IMR-90 (cell line): ENCODE measurements around the gene RPUSD1. TPM values are rescaled to one million over a fixed set of nuclear protein-coding genes. Genes with fewer than 3 reads are reported as not detected.

ENCODE experiments used
- ATAC-seq: fragments of 200-7000 bp; cut with Tn5 transposase; 2 replicates; pipeline ENCODE4 v1.9.1; 2020; ENCODE audit warnings: low read depth, mild to moderate bottlenecking, moderate library complexity
- BruUV-seq: library from RNA; stranded (reverse); fragments of 400-500 nt; replicated peaks from 2 replicates; lab custom pipeline; 2021; lab: Mats Ljungman, UMichigan
- CTCF ChIA-PET: fragments of 300-600 bp; formaldehyde crosslinking; extraction: SDS; loops from one replicate; lab custom pipeline; 2021; ENCODE audit warnings: antibody characterized with exemption; lab: Yijun Ruan, JAX
- POLR2A ChIA-PET: fragments of 300-600 bp; sonication (Branson Sonifier 250); formaldehyde crosslinking; loops from one replicate; lab custom pipeline; 2022; ENCODE audit warnings: antibody characterized with exemption; ENCODE audit not compliant: unreplicated experiment; lab: Charles Lee
- DNase-seq: peaks from one replicate; pipeline ENCODE4 v3.0.0; 2013
- H2AFZ ChIP-seq: replicated peaks from 2 replicates; pipeline ENCODE3; 2013; ENCODE audit warnings: low read length, mild to moderate bottlenecking; ENCODE audit not compliant: poor library complexity
- H2AK5ac ChIP-seq: 2 replicates; pipeline ENCODE4 v1.6.1; 2013; ENCODE audit warnings: low read depth, low read length, inconsistent platforms
- H2AK9ac ChIP-seq: replicated peaks from 2 replicates; pipeline ENCODE3; 2013; ENCODE audit warnings: mild to moderate bottlenecking, low read depth, low read length, moderate library complexity; ENCODE audit not compliant: poor library complexity
- H2BK120ac ChIP-seq: 2 replicates; pipeline ENCODE4 v1.6.1; 2013; ENCODE audit warnings: low read depth, low read length, inconsistent platforms
- H2BK15ac ChIP-seq: 3 replicates; pipeline ENCODE4 v1.6.1; 2013; ENCODE audit warnings: low read depth, low read length, inconsistent platforms
- H2BK20ac ChIP-seq: 2 replicates; pipeline ENCODE4 v1.6.1; 2013; ENCODE audit warnings: low read depth, mild to moderate bottlenecking, inconsistent platforms, low read length, moderate library complexity
- H2BK5ac ChIP-seq: 2 replicates; pipeline ENCODE4 v1.6.1; 2013; ENCODE audit warnings: mild to moderate bottlenecking, low read depth, low read length, inconsistent platforms; ENCODE audit not compliant: poor library complexity, severe bottlenecking
- H3K14ac ChIP-seq: replicated peaks from 2 replicates; pipeline ENCODE4 v1.6.1; 2013; ENCODE audit warnings: low read depth, low read length, inconsistent platforms
- H3K18ac ChIP-seq: 2 replicates; pipeline ENCODE4 v1.6.1; 2013; ENCODE audit warnings: low read depth, low read length, control low read depth
- H3K23ac ChIP-seq: 2 replicates; pipeline ENCODE4 v1.6.1; 2013; ENCODE audit warnings: low read depth, low read length, inconsistent platforms
- H3K27ac ChIP-seq: 2 replicates; pipeline ENCODE4 v1.5.1; 2013; ENCODE audit warnings: mild to moderate bottlenecking, control low read depth, low read length; ENCODE audit not compliant: insufficient read depth
- H3K27me3 ChIP-seq: 2 replicates; pipeline ENCODE4 v1.6.1; 2013; ENCODE audit warnings: low read length; ENCODE audit not compliant: control insufficient read depth, insufficient read depth
- H3K36me3 ChIP-seq: 2 replicates; pipeline ENCODE4 v1.6.1; 2013; ENCODE audit warnings: low read length, mixed read lengths; ENCODE audit not compliant: control insufficient read depth, insufficient read depth
- H3K4ac ChIP-seq: 2 replicates; pipeline ENCODE4 v1.6.1; 2013; ENCODE audit warnings: low read depth, low read length, inconsistent platforms
- H3K4me1 ChIP-seq: 2 replicates; pipeline ENCODE4 v1.6.1; 2013; ENCODE audit warnings: low read length, mixed read lengths; ENCODE audit not compliant: control insufficient read depth, insufficient read depth
- H3K4me2 ChIP-seq: 2 replicates; pipeline ENCODE4 v1.6.1; 2013; ENCODE audit warnings: low read depth, mild to moderate bottlenecking, control low read depth, low read length, moderate library complexity
- H3K4me3 ChIP-seq: 2 replicates; pipeline ENCODE4 v1.5.1; 2013; ENCODE audit warnings: low read depth, mild to moderate bottlenecking, control low read depth, low read length, moderate library complexity; ENCODE audit not compliant: insufficient read depth
- H3K56ac ChIP-seq: 2 replicates; pipeline ENCODE4 v1.6.1; 2013; ENCODE audit warnings: low read length, inconsistent platforms; ENCODE audit not compliant: insufficient read depth; ENCODE audit errors: extremely low read depth
- H3K79me1 ChIP-seq, 2 experiments: 2 replicates each; pipeline ENCODE4 v1.6.1; 2013; ENCODE audit warnings: low read length in 2 of 2, inconsistent platforms in 1 of 2, low read depth in 1 of 2
- H3K9ac ChIP-seq: 2 replicates; pipeline ENCODE4 v1.6.1; 2013; ENCODE audit warnings: low read depth, low read length, control low read depth
- H3K9me1 ChIP-seq: 2 replicates; pipeline ENCODE4 v1.6.1; 2013; ENCODE audit warnings: low read length, inconsistent platforms; ENCODE audit not compliant: insufficient read depth
- H3K9me3 ChIP-seq: 2 replicates; pipeline ENCODE4 v1.6.1; 2013; ENCODE audit warnings: low read length; ENCODE audit not compliant: control insufficient read depth, insufficient read depth
- H4K20me1 ChIP-seq: 2 replicates; pipeline ENCODE4 v1.6.1; 2013; ENCODE audit warnings: low read length, inconsistent platforms; ENCODE audit not compliant: insufficient read depth
- H4K5ac ChIP-seq: 2 replicates; pipeline ENCODE4 v1.6.1; 2013; ENCODE audit warnings: mild to moderate bottlenecking, low read depth, low read length, control low read depth
- H4K8ac ChIP-seq, 2 experiments: 2 replicates each; pipeline ENCODE4 v1.6.1; 2013; ENCODE audit warnings: low read depth in 2 of 2, low read length in 2 of 2, control low read depth in 1 of 2, inconsistent platforms in 1 of 2
- H4K91ac ChIP-seq: 2 replicates; pipeline ENCODE4 v1.6.1; 2013; ENCODE audit warnings: low read depth, low read length, inconsistent platforms; ENCODE audit not compliant: insufficient read depth
- CEBPB ChIP-seq: IDR thresholded peaks from 2 replicates; pipeline ENCODE4 v1.6.1; 2012; ENCODE audit warnings: low read depth, low read length, improper control_type of control experiment
- MAZ ChIP-seq: IDR thresholded peaks from 2 replicates; pipeline ENCODE4 v1.6.1; 2012; ENCODE audit warnings: low read depth, mild to moderate bottlenecking, low read length, improper control_type of control experiment, moderate library complexity, borderline replicate concordance
- MXI1 ChIP-seq: IDR thresholded peaks from 2 replicates; pipeline ENCODE4 v1.6.1; 2012; ENCODE audit warnings: low read depth, mild to moderate bottlenecking, low read length, moderate library complexity, borderline replicate concordance
- WGBS, 2 experiments: methylation state at CpG; one replicate each; pipeline versions ENCODE4 v1.1.5 to v1.1.7; 2013; ENCODE audit warnings: missing lambda C conversion rate in 2 of 2; ENCODE audit not compliant: insufficient read length in 1 of 2; ENCODE audit errors: extremely low coverage in 2 of 2; 5-methylcytosine and 5-hydroxymethylcytosine counted together
- dilution Hi-C: fragments of 300-500 bp; cut with HindIII; formaldehyde crosslinking; loops from one replicate; pipeline ENCODE4 v1.14.3; 2018; ENCODE audit warnings: low sequenced_read_pairs; ENCODE audit not compliant: unreplicated experiment
- in situ Hi-C: fragments of 300-500 bp; cut with MboI; formaldehyde crosslinking; loops from 3 replicates; pipeline ENCODE4 v1.14.3; 2019; ENCODE audit warnings: low sequenced_read_pairs, inconsistent platforms, mixed read lengths
- intact Hi-C: fragments of 100-400 bp; cut with micrococcal nuclease; formaldehyde crosslinking; loops from 2 replicates; pipeline ENCODE4 v1.10.0; 2022
- polyA plus RNA-seq, 3 experiments: library from polyadenylated mRNA; depleted of rRNA; stranded (reverse); fragments of >200 nt; gene quantifications; 2 replicates each; pipeline ENCODE4 v1.2.3, GENCODE V29; 2012; ENCODE audit warnings: low replicate concordance in 1 of 3
- total RNA-seq: library from RNA; depleted of rRNA; stranded (reverse); fragments of >200 nt; gene quantifications from 2 replicates; pipeline ENCODE4 v1.2.3, GENCODE V29; 2012

Gene RPUSD1
- total and polyA plus RNA-seq, 2 of the 4 experiments (the other 2 are of a cell fraction), result 13.1 to 32.3 TPM

DNA sequence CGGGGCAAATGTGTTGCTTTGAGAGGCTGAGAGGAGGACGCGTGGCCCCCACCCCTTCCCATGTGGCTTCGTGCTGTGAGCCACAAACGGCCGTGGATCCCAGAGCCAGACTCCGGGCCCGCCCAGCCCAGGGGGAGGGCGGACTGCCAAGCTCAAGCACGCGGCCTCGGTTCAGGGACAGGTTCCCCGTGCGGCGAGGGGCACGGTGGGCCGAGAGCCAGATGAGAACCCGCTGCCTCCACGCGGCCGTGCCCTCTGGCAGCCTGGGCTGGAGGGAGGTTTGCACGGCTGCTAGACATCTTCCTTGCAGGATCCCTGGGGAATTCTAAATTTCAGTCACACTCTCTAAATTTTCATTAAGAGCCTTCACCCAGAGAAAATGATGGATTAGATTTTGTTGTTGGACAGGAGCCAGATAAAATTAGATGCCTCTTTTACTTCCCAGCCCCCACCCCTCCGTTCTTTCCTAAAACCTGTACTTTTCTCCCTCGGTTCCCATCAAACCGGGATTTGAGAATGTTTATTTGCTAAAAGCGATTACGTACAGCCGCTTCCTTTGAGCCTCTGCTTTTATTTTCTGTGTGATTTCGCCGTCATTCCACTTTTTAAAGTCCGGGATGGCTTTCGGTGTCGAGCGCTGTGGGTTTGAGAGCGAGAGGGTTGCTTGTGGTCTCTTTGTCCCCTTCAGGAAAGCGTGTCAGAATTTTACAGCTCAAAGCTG lies 37.3 kb upstream of the RPUSD1 start:
- Histone ChIP-seq H3K14ac (peak overlapping the region; percentile 63; the same call in 1 of the 2 replicates), H2BK5ac (no peak overlapping the region), H4K8ac (no peak overlapping the region), H2AK9ac (no peak overlapping the region), H2AK5ac (no peak overlapping the region), H2BK20ac (no peak overlapping the region), H3K36me3 (no peaks in the 10 kb centered on the region), H2BK120ac (no peak overlapping the region), H4K20me1 (no peaks in the 10 kb centered on the region), H3K27ac (no peak overlapping the region), H3K4me1 (peaks cover 4% of the 10 kb centered on the region; the same call in 1 of the 2 replicates), H3K9me1 (no peaks in the 10 kb centered on the region; the same call in 1 of the 2 replicates), H3K4me3 (no peak overlapping the region), H3K56ac (no peak overlapping the region), H3K23ac (no peak overlapping the region), H3K9me3 (no peaks in the 10 kb centered on the region), H3K9ac (no peak overlapping the region), H3K4me2 (peak overlapping the region; percentile 70), H3K18ac (no peak overlapping the region), H3K27me3 (peaks cover 30% of the 10 kb centered on the region), H4K5ac (no peak overlapping the region), H4K91ac (no peak overlapping the region), H3K4ac (no peak overlapping the region), H2BK15ac (no peak overlapping the region), H2AFZ (peak overlapping the region; percentile 64), H3K79me1 (no peaks in the 10 kb centered on the region)
- TF ChIP-seq MXI1 (0 out of 2 replicates have a peak, but pooled peaks have one; percentile 22), CEBPB (no peak), MAZ (peak; percentile 40; the same call in 1 of the 2 replicates)
- peak; percentile 70 for ATAC-seq
- intact Hi-C loops (no loop called here), dilution Hi-C loops (no loop called here), in situ Hi-C loops (no loop called here)
- WGBS, 2 experiments, result 5% methylated on average over 8 of the region's 36 CpGs; no CpG with 5 or more reads in 1 of the 2 experiments
- DNase-seq, result no peak
- ChIA-PET CTCF (no interaction called here), POLR2A (no interaction called here)
- no TSS peak for BruUV-seq
